Psoas muscle (tissue), 8 donors: Measurements from ENCODE around the gene THNSL1. TPM values are rescaled to one million over a fixed set of nuclear protein-coding genes. Genes with fewer than 3 reads are reported as not detected.
A peak's percentile ranks its signal among the peaks of the same experiment; 100 is the strongest.

Source experiments
- ATAC-seq, 4 donors: fragments of 200-7000 bp; cut with Tn5 transposase; one replicate each; pipeline ENCODE4 v1.9.1; 2020; ENCODE audit warnings: moderate library complexity in 3 of 4, mild to moderate bottlenecking in 2 of 4
- DNase-seq, 2 donors: peaks; one replicate each; pipeline ENCODE4 v3.0.0-alpha.2; 2020
- H3K27ac ChIP-seq: fragments of 200-600 bp; one replicate; pipeline ENCODE4 v1.8.0; 2022
- H3K27me3 ChIP-seq, 3 donors: fragments of 200-600 bp in 1 of 3; one replicate each; pipeline versions ENCODE4 v1.6.1 to v1.8.0; 2013 to 2022; ENCODE audit warnings: low read length in 2 of 3, mild to moderate bottlenecking in 2 of 3, moderate library complexity in 1 of 3; ENCODE audit not compliant: insufficient read depth in 3 of 3
- H3K36me3 ChIP-seq, 2 donors: fragments of 200-600 bp in 1 of 2; one replicate each; pipeline versions ENCODE4 v1.6.1 to v1.8.0; 2013 to 2022; ENCODE audit warnings: low read depth in 1 of 2, mild to moderate bottlenecking in 1 of 2, moderate library complexity in 1 of 2; ENCODE audit not compliant: insufficient read depth in 1 of 2
- H3K4me1 ChIP-seq: fragments of 200-600 bp; one replicate; pipeline ENCODE4 v1.8.0; 2022
- H3K4me3 ChIP-seq: fragments of 200-600 bp; one replicate; pipeline ENCODE4 v1.8.0; 2022; ENCODE audit warnings: mild to moderate bottlenecking
- H3K9me3 ChIP-seq: fragments of 200-600 bp; one replicate; pipeline ENCODE4 v1.8.0; 2022
- WGBS, 3 donors: extraction: QIAGEN DNeasy Blood & Tissue Kit; methylation state at CpG; one replicate each; pipeline versions ENCODE4 v1.1.6 to v1.1.7; 2013; 5-methylcytosine and 5-hydroxymethylcytosine counted together
- intact Hi-C, 2 donors: fragments of 100-400 bp; cut with DNase I; formaldehyde crosslinking; loops; one replicate each; pipeline versions ENCODE4 v1.11.0 to v1.14.2; 2022
- polyA plus RNA-seq, 3 donors: library from polyadenylated mRNA; stranded (reverse); fragments of 200-250 nt; gene quantifications; one replicate each; pipeline ENCODE4 v1.2.3, GENCODE V29; 2013
- total RNA-seq, 4 donors: library from RNA; stranded (reverse); fragmentation: NEBNext Ultra II Directional in 2 of 4; extraction: Animal tissue kit (Norgen Biotek cat#: 25700) in 2 of 4; gene quantifications; one replicate each; pipeline versions ENCODE4 v1.2.1 to v1.2.4, GENCODE V29; 2021 to 2023
- TF ChIP-seq, protein P1 (sequence below): fragments of 200-600 bp; IDR thresholded peaks from one replicate; pipeline ENCODE4 v1.8.0; 2022; ENCODE audit warnings: antibody characterized with exemption
- donor health status: healthy with polysubstance abuse.
- donor health status: DM: no; HTN: no; CAD: no; lungs with moderate emphysema.
- donor health status: Bipolar disorder and iron deficiency.
- donor health status: healthy.
- donor health status: DM: yes; HTN: yes; CAD: no.
- donor health status: DM: no; HTN: no; CAD: no.
- donor health status: DM: no; HTN: no; CAD: no.
- donor health status: DM: yes; HTN: yes; CAD: no.

THNSL1 gene
- total and polyA plus RNA-seq, 7 donors, result 2.0 to 8.7 (median 3.2) TPM

DNA sequence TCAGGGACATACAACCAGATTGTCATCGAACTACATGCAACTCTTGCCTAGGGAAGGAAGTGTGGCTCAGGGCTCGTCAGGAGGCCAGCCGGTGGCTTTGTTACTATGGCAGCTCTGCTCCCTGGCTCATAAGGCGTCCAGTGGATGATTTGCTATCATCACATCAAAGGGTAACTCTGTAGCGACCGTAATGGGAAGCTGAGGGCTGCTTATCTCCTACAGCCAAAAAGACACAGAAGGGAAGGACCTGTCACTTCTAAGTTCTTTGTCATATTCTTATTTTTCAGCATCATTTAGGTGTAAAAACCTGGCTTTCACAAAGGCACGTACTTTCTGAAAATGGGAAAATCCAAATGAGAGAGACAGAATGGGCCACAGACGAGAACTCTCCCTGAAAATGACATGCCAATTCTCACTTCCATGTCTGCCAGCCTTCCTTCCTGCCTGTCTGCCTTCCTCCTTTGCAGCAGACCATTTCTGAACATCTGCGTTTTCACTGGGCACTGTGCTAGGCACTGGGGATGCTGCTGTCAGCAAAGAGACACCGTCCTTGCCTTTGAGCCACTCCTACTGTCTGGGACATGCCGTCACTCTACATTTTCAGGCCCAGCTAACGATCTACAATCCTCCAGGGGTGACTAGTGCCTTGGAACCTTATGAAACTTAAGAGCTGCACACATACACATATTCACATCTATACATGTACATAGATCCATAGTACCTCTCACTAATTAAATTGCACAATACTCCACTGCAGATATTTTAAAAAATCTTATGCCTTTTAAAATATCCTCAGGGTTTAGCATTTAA, 27.4 kb upstream of the THNSL1 start:
- Histone ChIP-seq H3K4me1 (no peaks in the 10 kb centered on the region), H3K9me3 (no peaks in the 10 kb centered on the region), H3K27me3 (no peaks in the 10 kb centered on the region), H3K27ac (no peak overlapping the region), H3K36me3 (no peaks in the 10 kb centered on the region), H3K4me3 (no peak overlapping the region)
- ATAC-seq (no peak), DNase-seq (no peak)
- WGBS, 3 donors, result 47 to 58% (median 48%) methylated on average over 12 of the region's 12 CpGs
- TF ChIP-seq, protein P1, sequence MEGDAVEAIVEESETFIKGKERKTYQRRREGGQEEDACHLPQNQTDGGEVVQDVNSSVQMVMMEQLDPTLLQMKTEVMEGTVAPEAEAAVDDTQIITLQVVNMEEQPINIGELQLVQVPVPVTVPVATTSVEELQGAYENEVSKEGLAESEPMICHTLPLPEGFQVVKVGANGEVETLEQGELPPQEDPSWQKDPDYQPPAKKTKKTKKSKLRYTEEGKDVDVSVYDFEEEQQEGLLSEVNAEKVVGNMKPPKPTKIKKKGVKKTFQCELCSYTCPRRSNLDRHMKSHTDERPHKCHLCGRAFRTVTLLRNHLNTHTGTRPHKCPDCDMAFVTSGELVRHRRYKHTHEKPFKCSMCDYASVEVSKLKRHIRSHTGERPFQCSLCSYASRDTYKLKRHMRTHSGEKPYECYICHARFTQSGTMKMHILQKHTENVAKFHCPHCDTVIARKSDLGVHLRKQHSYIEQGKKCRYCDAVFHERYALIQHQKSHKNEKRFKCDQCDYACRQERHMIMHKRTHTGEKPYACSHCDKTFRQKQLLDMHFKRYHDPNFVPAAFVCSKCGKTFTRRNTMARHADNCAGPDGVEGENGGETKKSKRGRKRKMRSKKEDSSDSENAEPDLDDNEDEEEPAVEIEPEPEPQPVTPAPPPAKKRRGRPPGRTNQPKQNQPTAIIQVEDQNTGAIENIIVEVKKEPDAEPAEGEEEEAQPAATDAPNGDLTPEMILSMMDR, result no peak
- intact Hi-C loops, result no loop called here

DNA sequence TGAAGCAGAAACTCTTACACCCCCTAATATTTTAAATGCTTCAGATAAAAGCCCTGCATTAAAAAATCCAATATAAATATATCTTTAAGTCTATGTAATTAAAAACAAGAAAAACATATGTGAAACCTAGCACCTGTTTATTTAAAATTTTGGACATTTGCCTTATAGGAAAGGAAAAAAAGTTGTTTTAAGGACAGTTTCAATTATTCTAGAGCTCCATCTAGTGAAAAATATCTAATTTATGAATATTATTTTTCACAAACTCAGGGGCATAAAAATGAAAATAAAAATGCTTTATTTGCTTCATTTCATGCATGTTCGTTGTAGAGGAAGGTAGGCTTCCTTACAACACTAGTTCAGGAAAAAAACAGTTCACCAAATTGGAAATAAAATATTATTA, 26.5 kb upstream of the THNSL1 start:
- Histone ChIP-seq H3K27ac (no peak overlapping the region), H3K9me3 (no peaks in the 10 kb centered on the region), H3K4me3 (no peak overlapping the region), H3K36me3 (no peaks in the 10 kb centered on the region), H3K4me1 (no peaks in the 10 kb centered on the region), H3K27me3 (no peaks in the 10 kb centered on the region)
- intact Hi-C loops, result loop anchor here in 1 of 2 donors (5.0 kb wide), 1 partner anchor 348 kb away; no protein-coding TSS in a partner anchor
- DNase-seq (no peak), ATAC-seq (no peak)
- WGBS, 3 donors, result 3 to 15% (median 4%) methylated on average over 1 of the region's 1 CpG
- TF ChIP-seq, protein P1, result peak; percentile 16

DNA sequence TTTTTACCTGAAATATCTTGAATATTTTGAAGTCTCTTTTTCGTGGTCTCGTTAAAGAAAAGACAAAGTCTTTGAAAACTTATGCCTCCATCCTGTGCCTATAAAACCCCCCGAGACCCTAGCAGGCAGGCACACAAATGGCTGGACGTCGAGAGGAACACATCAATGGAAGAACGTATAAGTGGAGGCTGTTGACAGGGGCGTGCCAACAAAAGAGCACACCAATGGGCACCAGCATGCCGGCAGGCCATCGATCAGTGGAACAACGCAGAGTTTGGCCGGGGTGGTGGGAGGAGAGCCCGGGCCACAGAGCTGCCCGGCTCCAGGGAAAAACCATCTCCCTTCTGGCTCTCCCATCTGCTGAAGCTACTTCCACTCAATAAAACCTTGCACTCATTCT, 25.1 kb upstream of the THNSL1 start:
- ATAC-seq, result no peak
- 81 to 89% (median 87%) methylated on average over 13 of the region's 13 CpGs for WGBS, 3 donors
- intact Hi-C loops, result loop anchor here in 1 of 2 donors (5.0 kb wide), 1 partner anchor 349 kb away; no protein-coding TSS in a partner anchor

DNA sequence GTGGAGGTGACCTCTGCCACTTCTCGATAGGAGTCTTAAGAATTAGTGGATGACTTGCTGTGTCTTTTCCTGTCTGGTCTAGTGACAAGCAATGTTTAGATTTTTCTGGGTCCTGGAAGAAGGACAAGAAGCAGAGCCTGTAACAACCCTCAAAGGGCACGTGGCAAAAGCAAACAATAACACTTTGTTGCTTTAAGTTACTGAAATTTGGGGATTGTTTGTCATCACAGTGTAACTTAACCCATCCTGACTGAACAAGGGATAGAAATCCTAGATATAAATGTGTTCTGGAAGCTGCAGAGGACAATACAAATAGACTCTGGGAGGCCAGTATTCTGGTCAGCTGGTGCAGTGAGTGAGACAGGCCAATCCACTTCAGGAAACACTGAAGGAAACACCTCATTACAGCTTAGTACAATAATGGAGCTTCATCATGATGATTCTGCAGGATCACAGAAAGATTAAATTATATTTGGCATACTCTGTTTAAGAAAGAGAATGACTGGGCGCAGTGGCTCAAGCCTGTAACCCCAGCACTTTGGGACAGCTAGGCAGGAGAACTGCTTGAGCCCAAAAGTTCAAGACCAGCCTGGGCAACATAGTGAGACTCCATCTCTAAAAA, 23.8 kb upstream of the THNSL1 start:
- H3K36me3 ChIP-seq, result no peaks in the 10 kb centered on the region
- no peak overlapping the region for H3K27ac ChIP-seq
- H3K4me3 ChIP-seq, result no peak overlapping the region
- no peaks in the 10 kb centered on the region for H3K9me3 ChIP-seq
- TF ChIP-seq, protein P1, result no peak
- WGBS, 3 donors, result 80 to 85% (median 84%) methylated on average over 3 of the region's 3 CpGs
- ATAC-seq, result no peak
- H3K27me3 ChIP-seq, result no peaks in the 10 kb centered on the region
- intact Hi-C loops, result loop anchor here in 1 of 2 donors (5.0 kb wide), 1 partner anchor 350 kb away; no protein-coding TSS in a partner anchor
- no peaks in the 10 kb centered on the region for H3K4me1 ChIP-seq
- no peak for DNase-seq

More for the DNA sequence above, 25.1 kb upstream of the THNSL1 start:
- Histone ChIP-seq H3K36me3 (no peaks in the 10 kb centered on the region), H3K9me3 (no peaks in the 10 kb centered on the region), H3K4me3 (no peak overlapping the region), H3K27ac (no peak overlapping the region), H3K27me3 (no peaks in the 10 kb centered on the region), H3K4me1 (no peaks in the 10 kb centered on the region)
- DNase-seq, result no peak
- TF ChIP-seq, protein P1, result no peak
